Stimulated activated CD4-positive, alpha-beta T cell treated with anti-CD3 and anti-CD28 coated beads, TNF-alpha, amount 100 ng/mL, for 4 hours (primary cell): Measurements from ENCODE around the gene KCNJ1.

Experiments
- DNase-seq, 3 experiments: peaks; one replicate each; pipeline ENCODE4 v3.0.0-alpha.2; 2020; ENCODE audit warnings: low read depth in 3 of 3

The KCNJ1 gene

GRCh38 chr11:128867277-128867676 is at the start of gene KCNJ1:
KCNJ1 (minus strand) TSS chr11:128867296; CDS start chr11:128840243, 27,053 bp downstream.
- no peak for DNase-seq

GRCh38 chr11:128916681-128917080 is 49.6 kb upstream of the KCNJ1 start:
- no peak for DNase-seq

- DNase-seq, result no peak
These were observed 49.0 kb upstream of the KCNJ1 start for GRCh38 chr11:128916037-128916572.

GRCh38 chr11:128915149-128915521 is 48.0 kb upstream of the KCNJ1 start:
- DNase-seq, result no peak

GRCh38 chr11:128914216-128915148 is 47.4 kb upstream of the KCNJ1 start:
- no peak for DNase-seq

GRCh38 chr11:128913806-128914205 is 46.7 kb upstream of the KCNJ1 start:
- DNase-seq, result no peak

GRCh38 chr11:128911701-128912100 is 44.6 kb upstream of the KCNJ1 start:
- no peak for DNase-seq

GRCh38 chr11:128911239-128911638 is 44.1 kb upstream of the KCNJ1 start:
- no peak for DNase-seq

- DNase-seq, result no peak
These were observed 43.5 kb upstream of the KCNJ1 start for GRCh38 chr11:128910576-128910975.

- no peak for DNase-seq
These were observed 42.5 kb upstream of the KCNJ1 start for GRCh38 chr11:128909438-128910125.

- no peak for DNase-seq
These were observed 41.5 kb upstream of the KCNJ1 start for GRCh38 chr11:128908391-128909246.

GRCh38 chr11:128907585-128907984 is 40.5 kb upstream of the KCNJ1 start:
- no peak for DNase-seq

GRCh38 chr11:128906185-128907050 is 39.3 kb upstream of the KCNJ1 start:
- no peak for DNase-seq

- no peak for DNase-seq
These were observed 38.5 kb upstream of the KCNJ1 start for GRCh38 chr11:128905345-128906184.

GRCh38 chr11:128904656-128905344 is 37.7 kb upstream of the KCNJ1 start:
- DNase-seq, result no peak

GRCh38 chr11:128904303-128904655 is 37.2 kb upstream of the KCNJ1 start:
- DNase-seq, result no peak

- DNase-seq, result no peak
These were observed 36.4 kb upstream of the KCNJ1 start for GRCh38 chr11:128903248-128904061.

GRCh38 chr11:128902515-128903066 is 35.5 kb upstream of the KCNJ1 start:
- DNase-seq, result no peak
